GM12872 (cell line): Measurements from ENCODE around the gene CFTR.

Experiments used
- CTCF ChIP-seq: IDR thresholded peaks from 3 replicates; pipeline ENCODE4 v1.5.1; 2011; ENCODE audit warnings: low read depth, mild to moderate bottlenecking, low read length, moderate library complexity; ENCODE audit not compliant: insufficient read depth

Gene CFTR

DNA sequence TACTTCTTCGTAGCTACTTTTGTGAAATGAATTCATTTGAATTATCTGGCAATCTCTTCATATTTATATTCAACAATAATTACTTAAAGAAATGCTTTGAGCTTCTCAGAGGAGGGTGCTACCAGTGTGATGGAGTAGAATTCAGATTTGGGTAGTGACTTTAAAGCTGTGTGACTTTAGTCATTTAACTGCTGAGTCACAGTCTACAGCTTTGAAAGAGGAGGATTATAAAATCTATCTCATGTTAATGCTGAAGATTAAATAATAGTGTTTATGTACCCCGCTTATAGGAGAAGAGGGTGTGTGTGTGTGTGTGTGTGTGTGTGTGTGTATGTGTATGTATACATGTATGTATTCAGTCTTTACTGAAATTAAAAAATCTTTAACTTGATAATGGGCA lies 68.2 kb downstream of the CFTR start:
- no peak for TF ChIP-seq CTCF

DNA sequence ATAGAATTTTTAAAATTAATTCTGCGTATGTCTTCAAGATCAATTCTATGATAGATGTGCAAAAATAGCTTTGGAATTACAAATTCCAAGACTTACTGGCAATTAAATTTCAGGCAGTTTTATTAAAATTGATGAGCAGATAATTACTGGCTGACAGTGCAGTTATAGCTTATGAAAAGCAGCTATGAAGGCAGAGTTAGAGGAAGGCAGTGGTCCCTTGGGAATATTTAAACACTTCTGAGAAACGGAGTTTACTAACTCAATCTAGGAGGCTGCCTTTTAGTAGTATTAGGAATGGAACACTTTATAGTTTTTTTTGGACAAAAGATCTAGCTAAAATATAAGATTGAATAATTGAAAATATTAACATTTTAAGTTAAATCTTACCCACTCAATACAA lies 70.8 kb downstream of the CFTR start:
- TF ChIP-seq CTCF = no peak

DNA sequence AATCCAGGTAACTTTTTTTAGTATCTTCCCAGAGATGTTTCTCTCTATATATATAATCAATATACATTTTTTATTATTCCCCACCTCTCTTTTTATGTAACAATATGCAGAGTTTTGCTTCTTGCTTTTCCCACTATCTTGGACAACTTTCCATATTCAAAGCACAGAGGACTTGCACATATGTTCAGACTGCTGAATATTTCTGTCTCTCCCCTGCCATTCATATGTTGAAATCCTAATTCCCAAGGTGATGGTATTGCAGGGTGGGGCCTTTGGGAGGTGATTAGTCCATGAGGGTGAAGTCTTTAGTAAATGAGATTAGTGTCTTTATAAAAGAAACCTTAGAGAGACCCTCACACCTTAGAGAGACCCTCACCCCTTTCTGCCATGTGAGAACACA lies 72.8 kb downstream of the CFTR start:
- no peak for TF ChIP-seq CTCF

- no peak for TF ChIP-seq CTCF
These were observed 75.4 kb downstream of the CFTR start for GRCh38 chr7:117555260-117555659.

DNA sequence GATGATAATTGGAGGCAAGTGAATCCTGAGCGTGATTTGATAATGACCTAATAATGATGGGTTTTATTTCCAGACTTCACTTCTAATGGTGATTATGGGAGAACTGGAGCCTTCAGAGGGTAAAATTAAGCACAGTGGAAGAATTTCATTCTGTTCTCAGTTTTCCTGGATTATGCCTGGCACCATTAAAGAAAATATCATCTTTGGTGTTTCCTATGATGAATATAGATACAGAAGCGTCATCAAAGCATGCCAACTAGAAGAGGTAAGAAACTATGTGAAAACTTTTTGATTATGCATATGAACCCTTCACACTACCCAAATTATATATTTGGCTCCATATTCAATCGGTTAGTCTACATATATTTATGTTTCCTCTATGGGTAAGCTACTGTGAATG lies 79.6 kb downstream of the CFTR start:
- no peak for TF ChIP-seq CTCF

- TF ChIP-seq CTCF = no peak
These were observed 80.2 kb downstream of the CFTR start for GRCh38 chr7:117560030-117560429.

DNA sequence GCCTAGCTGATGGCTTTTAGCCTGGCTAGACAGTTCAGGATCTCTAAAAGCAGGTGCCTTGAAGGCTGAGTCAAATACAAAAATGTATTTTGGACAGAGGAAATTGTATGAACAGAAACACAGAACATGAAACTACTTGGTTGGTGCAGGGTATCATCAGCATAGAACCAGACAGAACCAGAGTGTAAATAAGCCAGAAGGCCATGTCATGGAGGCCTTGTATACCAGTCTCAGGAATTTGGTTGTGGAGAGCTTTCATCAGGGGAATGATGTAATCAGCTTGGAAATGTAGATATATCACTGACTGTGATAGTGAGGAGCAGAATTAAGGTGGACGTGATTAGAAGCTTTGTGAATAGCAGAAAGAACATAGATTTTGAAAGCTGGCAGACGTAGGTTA lies 82.9 kb downstream of the CFTR start:
- TF ChIP-seq CTCF = no peak

DNA sequence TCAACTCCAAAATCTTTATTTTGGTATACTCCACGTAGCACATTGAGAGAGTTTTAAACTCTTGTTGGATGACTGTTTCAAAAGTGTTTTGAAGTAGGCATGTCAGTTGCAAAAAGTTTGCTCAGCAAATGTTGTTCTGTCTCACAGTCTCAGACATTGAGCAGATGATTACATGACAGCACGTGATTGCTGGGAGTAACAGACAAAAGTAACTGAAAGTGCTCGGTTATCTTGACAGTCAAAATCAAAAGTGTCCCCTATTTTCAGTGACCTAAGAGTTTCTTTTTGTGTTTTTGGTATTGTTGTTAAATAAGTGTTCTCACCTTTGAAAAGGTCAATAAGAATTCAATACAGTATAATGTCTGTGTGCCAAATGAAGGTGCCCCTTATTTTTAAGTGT lies 84.3 kb downstream of the CFTR start:
- no peak for TF ChIP-seq CTCF
